ENCODE data around the gene ADAMTS9.

The ADAMTS9 gene

DNA sequence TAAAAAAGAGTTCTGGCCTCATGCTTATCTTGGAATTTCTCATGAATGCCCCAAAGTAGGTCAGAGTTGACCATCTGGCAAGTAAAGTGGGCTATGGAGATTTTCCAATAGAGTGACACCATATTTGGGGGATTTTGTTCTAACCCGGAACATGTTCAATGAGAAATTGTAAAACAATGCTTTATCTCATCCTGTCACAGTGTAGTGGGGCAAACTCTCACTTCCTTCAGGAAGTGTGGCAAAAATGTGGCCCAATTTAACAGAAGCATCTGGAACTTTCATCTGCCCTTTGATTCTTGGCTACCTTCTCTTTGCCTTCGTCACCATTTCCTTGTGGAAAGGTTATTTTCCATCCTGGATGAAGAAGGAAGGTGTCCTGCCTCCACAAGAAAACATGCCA is 70.8 kb downstream of the ADAMTS9 start:
- no peak for DNase-seq

- DNase-seq = no peak
Measured at GRCh38 chr3:64612916-64613526, 74.8 kb downstream of the ADAMTS9 start.

GRCh38 chr3:64612082-64612860 is 75.5 kb downstream of the ADAMTS9 start:
- DNase-seq = no peak

GRCh38 chr3:64608741-64609140 is 79.1 kb downstream of the ADAMTS9 start:
- DNase-seq = no peak

GRCh38 chr3:64607032-64607551 is 80.7 kb downstream of the ADAMTS9 start:
- no peak for DNase-seq

- DNase-seq = no peak
Measured at GRCh38 chr3:64604313-64604712, 83.5 kb downstream of the ADAMTS9 start.

- DNase-seq = no peak
Measured at GRCh38 chr3:64601824-64602223, 86.0 kb downstream of the ADAMTS9 start.

DNA sequence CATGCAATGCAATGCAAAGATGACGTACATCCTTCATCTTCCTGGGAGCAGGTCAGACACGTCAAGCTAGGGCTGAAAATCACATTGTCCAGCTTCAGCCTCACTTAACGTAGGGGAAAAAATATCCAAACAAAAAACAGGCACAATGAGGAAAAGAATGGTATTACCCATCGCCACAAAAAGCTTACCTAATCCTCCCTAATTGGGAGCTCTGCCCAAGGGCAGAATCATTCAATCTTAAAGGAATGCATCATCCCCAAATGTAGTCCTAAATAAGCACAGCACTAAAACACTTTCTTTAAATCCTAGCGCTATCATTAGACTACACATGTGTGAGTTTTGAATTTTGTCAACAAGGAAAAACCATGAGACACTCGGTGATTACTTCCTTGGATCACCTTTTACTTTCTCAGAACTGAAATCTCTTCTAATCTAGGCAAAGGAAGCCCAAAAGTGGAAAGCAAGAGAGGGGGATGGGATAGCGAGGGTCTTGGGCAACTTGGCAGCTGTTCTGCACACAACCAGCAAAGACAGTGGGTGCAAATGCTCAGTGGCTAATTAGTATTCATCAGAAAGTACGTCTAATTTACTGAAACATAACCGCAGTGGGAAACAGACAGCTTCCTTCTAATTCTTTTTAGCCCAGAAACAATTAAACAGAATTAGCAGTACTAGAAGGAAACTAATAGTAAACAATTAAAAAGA is 87.4 kb downstream of the ADAMTS9 start:
- DNase-seq = no peak

- no peak for DNase-seq
Measured at GRCh38 chr3:64599651-64600050, 88.1 kb downstream of the ADAMTS9 start.

DNA sequence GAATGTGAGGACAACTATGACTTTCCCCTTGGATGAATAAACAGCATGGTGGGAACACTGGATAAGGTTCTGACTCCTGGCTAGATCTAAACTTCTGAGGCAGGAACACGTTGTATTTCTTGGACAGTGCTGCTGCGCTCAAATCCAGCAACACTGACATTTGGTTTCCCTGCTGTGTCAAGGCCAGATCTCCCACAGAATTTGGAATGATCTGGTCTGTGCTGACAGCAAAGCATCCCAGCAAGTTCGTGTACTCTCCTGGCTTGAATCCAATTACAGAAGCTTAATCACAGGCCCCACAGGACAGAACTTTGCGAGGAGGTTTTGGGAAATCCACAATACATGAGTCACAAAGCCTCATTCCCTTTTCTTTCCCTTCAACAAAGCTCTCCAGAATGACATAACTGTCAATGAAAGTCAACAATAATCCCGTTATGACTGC is 92.5 kb downstream of the ADAMTS9 start:
- DNase-seq = no peak

GRCh38 chr3:64594134-64594533 is 93.7 kb downstream of the ADAMTS9 start:
- DNase-seq = no peak

- DNase-seq = no peak
Measured at GRCh38 chr3:64593350-64593749, 94.5 kb downstream of the ADAMTS9 start.

DNA sequence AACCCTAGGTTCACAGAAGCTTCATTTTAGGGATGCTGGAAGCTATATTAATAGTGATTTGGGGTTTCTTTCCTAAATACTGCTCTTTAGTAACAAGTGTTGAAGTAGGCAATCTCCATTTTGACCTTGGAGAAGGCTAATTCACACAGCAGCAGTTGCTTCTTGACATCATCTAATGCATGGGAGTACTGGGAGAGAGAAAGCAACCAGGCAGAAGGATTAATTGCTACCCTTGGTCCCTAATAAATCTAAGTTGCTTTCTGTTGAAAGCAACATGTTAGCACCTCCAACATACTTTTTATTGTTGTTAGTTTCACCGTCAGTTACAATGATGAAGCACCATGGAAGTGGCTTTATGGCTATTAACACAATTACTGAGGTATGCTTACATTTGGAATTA is 96.2 kb downstream of the ADAMTS9 start:
- DNase-seq = no peak

DNA sequence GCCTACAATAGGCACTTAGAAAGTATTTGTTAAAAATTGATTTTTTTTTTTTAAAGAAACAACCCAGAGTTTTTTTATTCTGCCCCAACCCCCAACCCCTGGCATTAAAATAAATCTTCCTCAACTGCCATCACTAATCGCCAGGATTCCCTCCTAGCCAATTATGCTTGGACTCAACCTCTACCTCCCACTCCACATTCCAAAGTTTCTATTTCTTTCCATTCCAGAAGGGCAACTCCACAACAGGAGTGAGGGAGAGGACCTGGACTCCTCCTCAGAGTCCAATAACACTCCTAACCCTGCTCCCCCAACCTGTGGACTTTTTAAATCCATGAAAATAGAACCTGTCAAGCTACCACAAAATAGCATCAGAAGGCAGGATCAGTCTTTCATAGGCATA is 99.4 kb downstream of the ADAMTS9 start:
- DNase-seq = no peak

DNA sequence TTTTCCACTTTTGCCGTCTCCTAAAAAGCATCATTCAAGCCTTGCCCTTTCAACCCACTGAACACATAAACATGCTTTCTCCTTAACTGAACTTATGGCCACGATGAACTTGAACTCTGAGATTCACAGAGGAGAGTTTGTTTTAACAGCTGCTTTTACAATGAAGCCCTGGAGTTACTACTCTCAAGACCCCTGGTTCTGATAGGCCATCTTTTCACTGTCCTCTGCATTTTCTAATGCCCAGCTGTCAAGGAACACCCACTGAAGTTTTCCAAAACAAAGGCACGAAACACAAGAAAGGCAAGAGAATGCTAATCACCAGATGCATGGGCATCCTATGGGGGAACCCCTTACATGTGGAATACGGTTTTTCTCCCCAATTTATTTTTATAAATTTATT is 100.8 kb downstream of the ADAMTS9 start:
- DNase-seq = no peak

DNA sequence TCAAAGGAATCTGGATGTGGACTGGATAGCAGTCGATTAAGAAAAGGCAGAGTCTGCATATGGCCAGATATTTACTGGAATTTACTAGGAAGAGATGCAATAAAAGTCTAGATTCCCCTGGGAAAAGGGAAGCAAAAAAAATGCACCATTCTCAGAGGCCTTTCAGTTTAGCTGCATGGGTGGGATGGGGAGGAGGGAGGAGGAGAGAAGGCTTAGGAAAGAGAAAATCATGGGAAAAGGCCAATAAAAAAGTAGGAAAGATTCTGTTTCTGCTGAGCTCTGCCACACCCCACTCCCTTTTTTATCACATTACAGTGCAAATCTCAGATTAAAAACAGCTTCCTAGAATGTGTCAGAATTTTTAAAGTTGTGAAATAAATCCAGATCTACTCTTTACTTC is 103.6 kb downstream of the ADAMTS9 start:
- no peak for DNase-seq

- no peak for DNase-seq
Measured at GRCh38 chr3:64578797-64579196, 109.0 kb downstream of the ADAMTS9 start.

DNA sequence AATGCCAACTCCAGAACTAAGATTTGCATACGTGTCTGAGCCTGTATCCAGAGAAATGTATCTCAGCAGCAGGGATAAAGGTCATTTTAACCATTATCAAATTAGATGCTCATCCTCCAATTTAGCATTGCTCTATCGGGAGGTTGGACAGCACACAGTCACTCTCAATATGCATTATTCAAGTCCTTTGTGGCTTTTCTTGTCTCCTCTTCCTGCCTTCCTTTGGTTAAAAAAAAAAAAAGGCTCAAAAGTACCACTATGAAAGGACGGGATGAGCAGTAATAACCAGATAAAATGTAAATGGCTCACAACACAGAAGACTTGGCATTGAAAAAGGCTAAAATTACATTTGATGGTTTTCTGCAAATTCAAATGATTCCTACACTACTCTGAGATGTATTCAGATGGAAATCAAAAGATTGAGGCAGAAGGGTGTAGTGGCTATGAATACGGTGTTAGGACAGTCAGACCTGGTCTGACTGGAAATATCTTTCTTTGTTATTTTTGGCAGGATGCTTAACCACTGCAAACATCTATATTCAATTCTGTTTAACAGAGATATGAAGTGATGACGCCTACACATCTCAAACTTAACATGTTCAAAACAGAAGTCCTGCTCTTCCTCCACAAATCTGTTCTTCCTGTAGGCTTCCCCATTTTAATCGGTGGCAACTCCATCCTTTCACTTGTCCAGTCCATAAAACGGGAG is 109.6 kb downstream of the ADAMTS9 start:
- no peak for DNase-seq

- DNase-seq = no peak
Measured at GRCh38 chr3:64576211-64576775, 111.5 kb downstream of the ADAMTS9 start.

GRCh38 chr3:64575211-64575844 is 112.5 kb downstream of the ADAMTS9 start:
- DNase-seq = no peak

DNA sequence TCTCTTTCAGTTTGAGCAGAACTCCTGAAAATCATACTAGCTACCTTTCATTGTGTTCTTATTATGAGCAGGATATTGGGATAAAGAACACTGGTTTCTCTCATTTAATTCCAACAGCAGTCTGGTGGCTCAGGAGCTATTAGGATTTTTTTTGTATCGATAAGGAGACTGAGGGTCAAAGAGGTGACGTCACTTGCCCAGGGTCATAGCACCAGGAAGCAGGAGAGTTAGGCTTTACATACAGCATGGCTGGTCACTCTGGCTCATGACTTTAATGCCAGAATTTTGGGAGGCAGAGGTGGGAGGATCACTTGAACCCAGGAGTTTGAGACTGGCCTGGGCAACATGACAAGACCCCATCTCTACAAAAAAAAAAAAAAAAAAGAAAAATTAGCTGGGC is 113.6 kb downstream of the ADAMTS9 start:
- DNase-seq = no peak

DNA sequence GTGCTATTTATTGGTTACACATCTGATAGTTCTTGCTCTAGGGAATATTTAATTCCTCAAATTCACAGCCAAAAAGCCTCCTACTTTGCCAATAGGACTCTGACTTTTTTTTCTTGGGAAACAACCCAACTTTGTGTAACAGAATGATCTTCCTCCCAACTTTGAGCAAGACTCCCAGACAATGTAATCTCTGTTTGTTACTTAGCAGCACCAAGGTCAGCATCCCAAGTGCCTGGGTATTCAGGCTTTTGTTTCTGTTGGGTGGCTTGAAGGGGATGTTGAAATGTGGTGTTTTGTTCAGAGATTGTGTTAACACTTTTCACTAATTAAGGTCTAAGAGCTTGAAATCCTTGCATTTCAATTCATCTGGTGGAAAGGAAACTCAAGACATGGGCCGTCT is 115.8 kb downstream of the ADAMTS9 start:
- DNase-seq = no peak
